HEK293 (cell line): ENCODE results near the gene SERPINH1.

Source experiments
- CTCF ChIA-PET: fragments of 350-600 bp; formaldehyde crosslinking; extraction: SDS; loops from one replicate; lab custom pipeline; 2021; ENCODE audit warnings: antibody characterized with exemption; lab: Yijun Ruan, JAX
- POLR2A ChIA-PET: fragments of 300-600 bp; formaldehyde crosslinking; extraction: SDS; loops from one replicate; lab custom pipeline; 2020; ENCODE audit warnings: antibody characterized with exemption, inconsistent platforms; lab: Yijun Ruan, JAX
- H3K27ac ChIP-seq: fragments of 200-500 bp; sonication (Bioruptor generic); 2 replicates; pipeline ENCODE4 v1.5.1; 2014; ENCODE audit warnings: low read depth, low read length, control low read depth, inconsistent platforms; ENCODE audit errors: extremely low read depth
- H3K36me3 ChIP-seq, 2 experiments: fragments of 200-500 bp in 1 of 2; sonication (Bioruptor generic) in 1 of 2; 1 replicate in 1 of 2; 2 replicates in 1 of 2; pipeline ENCODE4 v1.5.1; 2014 to 2017; ENCODE audit warnings: inconsistent platforms in 2 of 2, low read length in 2 of 2; ENCODE audit not compliant: control insufficient read depth in 2 of 2, insufficient read depth in 1 of 2
- H3K4me1 ChIP-seq: fragments of 200-500 bp; sonication (Bioruptor generic); 2 replicates; pipeline ENCODE4 v1.5.1; 2014; ENCODE audit warnings: mild to moderate bottlenecking, low read length, inconsistent platforms; ENCODE audit not compliant: control insufficient read depth, insufficient read depth
- H3K4me3 ChIP-seq: 2 replicates; pipeline ENCODE4 v1.5.1; 2011; ENCODE audit warnings: low read depth, mild to moderate bottlenecking, control low read depth, low read length, moderate library complexity
- H3K9me3 ChIP-seq: fragments of 200-500 bp; sonication (Bioruptor generic); 2 replicates; pipeline ENCODE4 v1.5.1; 2014; ENCODE audit warnings: low read depth, low read length, inconsistent platforms; ENCODE audit not compliant: control insufficient read depth, insufficient read depth
- BCL11B ChIP-seq: fragments of 450-650 bp; formaldehyde crosslinking; IDR thresholded peaks from 2 replicates; pipeline ENCODE4 v1.5.1; 2016; ENCODE audit warnings: low read depth, missing biosample characterization, missing genetic modification characterization
- EGR2 ChIP-seq: fragments of 450-650 bp; formaldehyde crosslinking; IDR thresholded peaks from 2 replicates; pipeline ENCODE4 v1.5.1; 2016; ENCODE audit warnings: low read depth, missing biosample characterization, missing genetic modification characterization
- PRDM1 ChIP-seq: fragments of 450-650 bp; formaldehyde crosslinking; IDR thresholded peaks from 2 replicates; pipeline ENCODE4; 2016; ENCODE audit warnings: missing biosample characterization, missing genetic modification characterization
- SCRT1 ChIP-seq: fragments of 450-650 bp; formaldehyde crosslinking; IDR thresholded peaks from 2 replicates; pipeline ENCODE4 v1.5.1; 2016; ENCODE audit warnings: missing biosample characterization, missing genetic modification characterization, borderline replicate concordance
- SP3 ChIP-seq: fragments of 450-650 bp; formaldehyde crosslinking; IDR thresholded peaks from 2 replicates; pipeline ENCODE4 v1.5.1; 2016; ENCODE audit warnings: missing biosample characterization, missing genetic modification characterization
- WT1 ChIP-seq: fragments of 450-650 bp; formaldehyde crosslinking; IDR thresholded peaks from 2 replicates; pipeline ENCODE4 v1.5.1; 2016; ENCODE audit warnings: missing biosample characterization, missing genetic modification characterization
- YY1 ChIP-seq: fragments of 450-650 bp; formaldehyde crosslinking; IDR thresholded peaks from 2 replicates; pipeline ENCODE4 v1.5.1; 2018; ENCODE audit warnings: missing biosample characterization, missing genetic modification characterization
- ZBTB21 ChIP-seq: fragments of 450-650 bp; formaldehyde crosslinking; IDR thresholded peaks from 2 replicates; pipeline ENCODE4 v1.5.1; 2017; ENCODE audit warnings: missing biosample characterization, missing genetic modification characterization
- ZNF19 ChIP-seq: fragments of 450-650 bp; formaldehyde crosslinking; IDR thresholded peaks from 2 replicates; pipeline ENCODE4; 2016; ENCODE audit warnings: missing biosample characterization, missing genetic modification characterization, low read depth
- ZNF2 ChIP-seq: fragments of 450-650 bp; formaldehyde crosslinking; IDR thresholded peaks from 2 replicates; pipeline ENCODE4 v1.5.1; 2016; ENCODE audit warnings: missing biosample characterization, missing genetic modification characterization
- ZNF23 ChIP-seq: fragments of 450-650 bp; formaldehyde crosslinking; IDR thresholded peaks from 2 replicates; pipeline ENCODE4 v1.5.1; 2016; ENCODE audit warnings: missing biosample characterization, missing genetic modification characterization, borderline replicate concordance
- ZNF311 ChIP-seq: fragments of 450-650 bp; formaldehyde crosslinking; IDR thresholded peaks from 2 replicates; pipeline ENCODE4 v1.5.1; 2017; ENCODE audit warnings: missing biosample characterization, missing genetic modification characterization, borderline replicate concordance
- ZNF362 ChIP-seq: fragments of 450-650 bp; formaldehyde crosslinking; IDR thresholded peaks from 2 replicates; pipeline ENCODE4 v1.5.1; 2016; ENCODE audit warnings: missing biosample characterization, missing genetic modification characterization
- ZNF610 ChIP-seq: fragments of 450-650 bp; formaldehyde crosslinking; IDR thresholded peaks from 2 replicates; pipeline ENCODE4 v1.5.1; 2016; ENCODE audit warnings: missing biosample characterization, missing genetic modification characterization, borderline replicate concordance
- ZNF626 ChIP-seq: fragments of 450-650 bp; sonication (Bioruptor Pico); formaldehyde crosslinking; IDR thresholded peaks from 2 replicates; pipeline ENCODE4 v1.5.1; 2018; ENCODE audit warnings: missing biosample characterization, missing genetic modification characterization, inconsistent platforms
- ZNF677 ChIP-seq: fragments of 450-650 bp; IDR thresholded peaks from 2 replicates; pipeline ENCODE4 v1.5.0; 2018; ENCODE audit warnings: missing biosample characterization, mild to moderate bottlenecking, missing genetic modification characterization, moderate library complexity
- TF ChIP-seq, protein P1 (sequence below): fragments of 450-650 bp; IDR thresholded peaks from 2 replicates; pipeline ENCODE4 v1.5.1; 2018; ENCODE audit warnings: missing biosample characterization, missing genetic modification characterization
- TF ChIP-seq, protein P2 (sequence below): fragments of 450-650 bp; formaldehyde crosslinking; IDR thresholded peaks from 2 replicates; pipeline ENCODE4 v1.5.1; 2016; ENCODE audit warnings: missing biosample characterization, missing genetic modification characterization
- TF ChIP-seq, protein P3 (sequence below): fragments of 450-650 bp; formaldehyde crosslinking; IDR thresholded peaks from 2 replicates; pipeline ENCODE4 v1.5.1; 2016; ENCODE audit warnings: missing biosample characterization, missing genetic modification characterization, borderline replicate concordance
- TF ChIP-seq, protein P4 (sequence below): fragments of 450-650 bp; formaldehyde crosslinking; IDR thresholded peaks from 2 replicates; pipeline ENCODE4 v1.5.1; 2016; ENCODE audit warnings: missing biosample characterization, missing genetic modification characterization

SERPINH1 gene

GRCh38 chr11:75565221-75565814, 3.3 kb downstream of the SERPINH1 start (continued):
- no peak for TF ChIP-seq ZNF610

GRCh38 chr11:75565916-75566762, 4.1 kb downstream of the SERPINH1 start:
- Histone ChIP-seq H3K4me1 (no peaks in the 10 kb centered on the region), H3K9me3 (no peaks in the 10 kb centered on the region), H3K36me3 (peaks cover 0 to 70% of the 10 kb centered on the region in 2 experiments; a peak in 2 of 3 replicates), H3K4me3 (no peak overlapping the region), H3K27ac (no peak overlapping the region)
- ChIA-PET POLR2A (interaction anchor here (0.6 to 1.3 kb wide), 3 partner anchors 8 to 79 kb away, joined by 3 to 7 read pairs (median 5); no protein-coding TSS in a partner anchor), CTCF (interaction anchor here (0.5 to 1.6 kb wide), 3 partner anchors 10 to 94 kb away, joined by 4 to 15 read pairs (median 6); no protein-coding TSS in a partner anchor)
- TF ChIP-seq BCL11B (no peak), ZBTB21 (tag by site-specific recombination) (no peak), SP3 (tag by site-specific recombination) (no peak), PRDM1 (no peak), ZNF362 (tag by site-specific recombination) (no peak), ZNF677 (tag by site-specific recombination) (no peak), ZNF23 (tag by site-specific recombination) (no peak), ZNF626 (tag by site-specific recombination) (no peak), ZNF311 (tag by site-specific recombination) (no peak), YY1 (tag by site-specific recombination) (no peak), ZNF19 (tag by site-specific recombination) (no peak), SCRT1 (tag by site-specific recombination) (no peak), EGR2 (tag by site-specific recombination) (no peak), WT1 (tag by site-specific recombination) (no peak), ZNF2 (tag by site-specific recombination) (no peak)
- TF ChIP-seq, protein P1, sequence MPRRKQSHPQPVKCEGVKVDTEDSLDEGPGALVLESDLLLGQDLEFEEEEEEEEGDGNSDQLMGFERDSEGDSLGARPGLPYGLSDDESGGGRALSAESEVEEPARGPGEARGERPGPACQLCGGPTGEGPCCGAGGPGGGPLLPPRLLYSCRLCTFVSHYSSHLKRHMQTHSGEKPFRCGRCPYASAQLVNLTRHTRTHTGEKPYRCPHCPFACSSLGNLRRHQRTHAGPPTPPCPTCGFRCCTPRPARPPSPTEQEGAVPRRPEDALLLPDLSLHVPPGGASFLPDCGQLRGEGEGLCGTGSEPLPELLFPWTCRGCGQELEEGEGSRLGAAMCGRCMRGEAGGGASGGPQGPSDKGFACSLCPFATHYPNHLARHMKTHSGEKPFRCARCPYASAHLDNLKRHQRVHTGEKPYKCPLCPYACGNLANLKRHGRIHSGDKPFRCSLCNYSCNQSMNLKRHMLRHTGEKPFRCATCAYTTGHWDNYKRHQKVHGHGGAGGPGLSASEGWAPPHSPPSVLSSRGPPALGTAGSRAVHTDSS: no peak
- TF ChIP-seq, protein P2, sequence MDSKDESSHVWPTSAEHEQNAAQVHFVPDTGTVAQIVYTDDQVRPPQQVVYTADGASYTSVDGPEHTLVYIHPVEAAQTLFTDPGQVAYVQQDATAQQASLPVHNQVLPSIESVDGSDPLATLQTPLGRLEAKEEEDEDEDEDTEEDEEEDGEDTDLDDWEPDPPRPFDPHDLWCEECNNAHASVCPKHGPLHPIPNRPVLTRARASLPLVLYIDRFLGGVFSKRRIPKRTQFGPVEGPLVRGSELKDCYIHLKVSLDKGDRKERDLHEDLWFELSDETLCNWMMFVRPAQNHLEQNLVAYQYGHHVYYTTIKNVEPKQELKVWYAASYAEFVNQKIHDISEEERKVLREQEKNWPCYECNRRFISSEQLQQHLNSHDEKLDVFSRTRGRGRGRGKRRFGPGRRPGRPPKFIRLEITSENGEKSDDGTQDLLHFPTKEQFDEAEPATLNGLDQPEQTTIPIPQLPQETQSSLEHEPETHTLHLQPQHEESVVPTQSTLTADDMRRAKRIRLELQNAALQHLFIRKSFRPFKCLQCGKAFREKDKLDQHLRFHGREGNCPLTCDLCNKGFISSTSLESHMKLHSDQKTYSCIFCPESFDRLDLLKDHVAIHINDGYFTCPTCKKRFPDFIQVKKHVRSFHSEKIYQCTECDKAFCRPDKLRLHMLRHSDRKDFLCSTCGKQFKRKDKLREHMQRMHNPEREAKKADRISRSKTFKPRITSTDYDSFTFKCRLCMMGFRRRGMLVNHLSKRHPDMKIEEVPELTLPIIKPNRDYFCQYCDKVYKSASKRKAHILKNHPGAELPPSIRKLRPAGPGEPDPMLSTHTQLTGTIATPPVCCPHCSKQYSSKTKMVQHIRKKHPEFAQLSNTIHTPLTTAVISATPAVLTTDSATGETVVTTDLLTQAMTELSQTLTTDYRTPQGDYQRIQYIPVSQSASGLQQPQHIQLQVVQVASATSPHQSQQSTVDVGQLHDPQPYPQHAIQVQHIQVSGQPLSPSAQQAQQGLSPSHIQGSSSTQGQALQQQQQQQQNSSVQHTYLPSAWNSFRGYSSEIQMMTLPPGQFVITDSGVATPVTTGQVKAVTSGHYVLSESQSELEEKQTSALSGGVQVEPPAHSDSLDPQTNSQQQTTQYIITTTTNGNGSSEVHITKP (tag by site-specific recombination): no peak
- TF ChIP-seq, protein P3, sequence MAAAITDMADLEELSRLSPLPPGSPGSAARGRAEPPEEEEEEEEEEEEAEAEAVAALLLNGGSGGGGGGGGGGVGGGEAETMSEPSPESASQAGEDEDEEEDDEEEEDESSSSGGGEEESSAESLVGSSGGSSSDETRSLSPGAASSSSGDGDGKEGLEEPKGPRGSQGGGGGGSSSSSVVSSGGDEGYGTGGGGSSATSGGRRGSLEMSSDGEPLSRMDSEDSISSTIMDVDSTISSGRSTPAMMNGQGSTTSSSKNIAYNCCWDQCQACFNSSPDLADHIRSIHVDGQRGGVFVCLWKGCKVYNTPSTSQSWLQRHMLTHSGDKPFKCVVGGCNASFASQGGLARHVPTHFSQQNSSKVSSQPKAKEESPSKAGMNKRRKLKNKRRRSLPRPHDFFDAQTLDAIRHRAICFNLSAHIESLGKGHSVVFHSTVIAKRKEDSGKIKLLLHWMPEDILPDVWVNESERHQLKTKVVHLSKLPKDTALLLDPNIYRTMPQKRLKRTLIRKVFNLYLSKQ (tag by site-specific recombination): no peak
- TF ChIP-seq, protein P4, sequence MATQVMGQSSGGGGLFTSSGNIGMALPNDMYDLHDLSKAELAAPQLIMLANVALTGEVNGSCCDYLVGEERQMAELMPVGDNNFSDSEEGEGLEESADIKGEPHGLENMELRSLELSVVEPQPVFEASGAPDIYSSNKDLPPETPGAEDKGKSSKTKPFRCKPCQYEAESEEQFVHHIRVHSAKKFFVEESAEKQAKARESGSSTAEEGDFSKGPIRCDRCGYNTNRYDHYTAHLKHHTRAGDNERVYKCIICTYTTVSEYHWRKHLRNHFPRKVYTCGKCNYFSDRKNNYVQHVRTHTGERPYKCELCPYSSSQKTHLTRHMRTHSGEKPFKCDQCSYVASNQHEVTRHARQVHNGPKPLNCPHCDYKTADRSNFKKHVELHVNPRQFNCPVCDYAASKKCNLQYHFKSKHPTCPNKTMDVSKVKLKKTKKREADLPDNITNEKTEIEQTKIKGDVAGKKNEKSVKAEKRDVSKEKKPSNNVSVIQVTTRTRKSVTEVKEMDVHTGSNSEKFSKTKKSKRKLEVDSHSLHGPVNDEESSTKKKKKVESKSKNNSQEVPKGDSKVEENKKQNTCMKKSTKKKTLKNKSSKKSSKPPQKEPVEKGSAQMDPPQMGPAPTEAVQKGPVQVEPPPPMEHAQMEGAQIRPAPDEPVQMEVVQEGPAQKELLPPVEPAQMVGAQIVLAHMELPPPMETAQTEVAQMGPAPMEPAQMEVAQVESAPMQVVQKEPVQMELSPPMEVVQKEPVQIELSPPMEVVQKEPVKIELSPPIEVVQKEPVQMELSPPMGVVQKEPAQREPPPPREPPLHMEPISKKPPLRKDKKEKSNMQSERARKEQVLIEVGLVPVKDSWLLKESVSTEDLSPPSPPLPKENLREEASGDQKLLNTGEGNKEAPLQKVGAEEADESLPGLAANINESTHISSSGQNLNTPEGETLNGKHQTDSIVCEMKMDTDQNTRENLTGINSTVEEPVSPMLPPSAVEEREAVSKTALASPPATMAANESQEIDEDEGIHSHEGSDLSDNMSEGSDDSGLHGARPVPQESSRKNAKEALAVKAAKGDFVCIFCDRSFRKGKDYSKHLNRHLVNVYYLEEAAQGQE (tag by site-specific recombination): no peak
